Stimulated activated CD8-positive, alpha-beta memory T cell treated with anti-CD3 and anti-CD28 coated beads, Interleukin-4, amount 100 ng/mL, for 1 hour (primary cell): ENCODE measurements around the gene HSD17B8.
A peak's percentile ranks its signal among the peaks of the same experiment; 100 is the strongest.

Experiments used
- DNase-seq, 2 donors: peaks; one replicate each; pipeline ENCODE4 v3.0.0-alpha.2; 2020; ENCODE audit warnings: low read depth in 2 of 2, low spot score in 1 of 2

The HSD17B8 gene

DNA sequence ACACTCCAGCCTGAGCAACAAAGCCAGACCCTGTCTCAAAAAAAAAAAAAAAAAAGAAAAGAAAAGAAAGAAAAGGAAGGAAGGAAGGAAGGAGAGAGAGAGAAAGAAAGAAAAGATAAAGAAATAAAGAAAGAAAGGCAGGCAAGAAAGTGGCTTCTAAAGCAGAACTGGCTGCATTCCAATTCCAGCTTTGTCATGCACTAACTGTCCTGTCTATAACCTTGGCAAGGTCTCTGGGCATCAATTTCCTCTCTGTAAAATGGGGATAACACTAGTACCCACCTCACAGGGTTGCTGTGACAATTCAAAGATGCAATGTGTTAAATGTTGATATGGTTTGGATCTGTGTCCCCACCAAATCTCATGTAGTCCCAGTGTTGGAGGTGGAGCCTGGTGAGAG is 31.9 kb downstream of the HSD17B8 start:
- DNase-seq: no peak

DNA sequence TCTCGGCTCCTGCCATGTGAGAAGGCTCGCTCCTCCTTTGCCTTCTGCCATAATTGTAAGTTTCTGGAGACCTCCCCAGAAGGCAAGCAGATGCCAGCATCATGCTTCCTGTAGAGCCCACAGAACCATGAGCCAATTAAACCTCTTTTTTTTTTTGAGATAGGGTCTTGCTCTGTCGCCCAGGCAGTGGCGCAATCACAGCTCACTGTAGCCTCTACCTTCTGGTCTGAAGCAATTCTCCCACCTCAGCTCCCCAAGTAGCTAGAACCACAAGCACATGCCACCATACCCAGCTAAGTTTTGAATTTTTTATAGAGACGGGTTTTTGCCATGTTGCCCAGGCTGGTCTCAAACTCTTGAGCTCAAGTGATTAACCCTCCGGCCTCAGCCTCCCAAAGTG is 32.4 kb downstream of the HSD17B8 start:
- no peak for DNase-seq

DNA sequence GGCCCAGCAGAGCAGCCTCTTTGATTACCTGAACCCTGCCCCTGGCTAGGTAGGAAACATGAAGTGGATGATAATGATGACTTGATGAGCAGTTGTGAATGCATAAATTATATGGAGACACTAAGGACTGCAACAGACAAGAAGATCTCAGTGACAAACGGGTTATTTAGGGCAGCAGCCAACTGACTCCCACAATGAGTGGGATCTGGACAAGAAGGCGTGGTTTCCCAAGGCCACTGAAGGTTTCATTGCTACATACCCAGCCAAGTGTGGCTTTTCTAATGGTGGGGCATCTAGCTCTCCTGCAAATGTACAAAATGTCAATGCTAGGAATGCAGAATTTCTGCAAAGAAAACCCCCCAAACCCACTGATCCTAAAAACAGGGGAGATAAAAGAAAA is 33.3 kb downstream of the HSD17B8 start:
- DNase-seq: no peak

- no peak for DNase-seq
Observed at GRCh38 chr6:33241968-33242367, 37.5 kb downstream of the HSD17B8 start.

GRCh38 chr6:33243476-33243875 is 39.0 kb downstream of the HSD17B8 start:
- DNase-seq: no peak

DNA sequence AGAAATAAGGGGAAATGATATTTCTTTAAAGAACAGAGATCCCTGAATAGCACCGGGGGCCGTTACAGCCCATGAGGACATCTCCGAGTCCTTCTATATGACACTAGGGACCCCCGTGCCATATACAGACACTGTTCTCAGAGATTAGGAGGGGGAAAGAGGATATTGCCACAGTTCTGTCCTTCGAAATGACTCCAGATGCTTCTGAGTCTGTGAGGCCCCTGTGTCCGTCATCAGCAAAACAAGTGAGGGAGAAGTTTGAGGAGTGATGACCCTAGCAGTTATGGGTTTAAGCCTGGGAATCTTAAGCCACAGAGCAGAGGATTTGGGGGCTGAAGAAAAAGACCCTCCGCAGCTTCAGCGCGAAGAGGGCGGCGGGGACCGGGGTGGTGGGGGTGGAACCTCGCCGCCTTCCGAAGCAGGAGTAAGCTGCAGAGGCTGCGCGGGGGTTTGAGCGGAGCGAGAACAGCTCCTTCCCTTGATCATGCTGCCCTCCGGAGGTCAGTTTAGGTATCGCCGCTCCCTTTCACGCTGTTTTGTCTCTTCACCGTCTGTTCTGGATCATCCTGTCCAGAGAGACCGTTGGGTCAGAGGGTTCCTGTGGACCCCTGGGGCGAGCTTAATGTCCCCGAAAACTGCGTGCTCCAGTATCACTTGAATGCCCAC is 43.7 kb downstream of the HSD17B8 start:
- peak; percentile 86 to 88 for DNase-seq

GRCh38 chr6:33248643-33248931 is 44.1 kb downstream of the HSD17B8 start:
- DNase-seq: no peak

GRCh38 chr6:33248932-33249731 is 44.7 kb downstream of the HSD17B8 start:
- DNase-seq: peak; percentile 84 to 87

DNA sequence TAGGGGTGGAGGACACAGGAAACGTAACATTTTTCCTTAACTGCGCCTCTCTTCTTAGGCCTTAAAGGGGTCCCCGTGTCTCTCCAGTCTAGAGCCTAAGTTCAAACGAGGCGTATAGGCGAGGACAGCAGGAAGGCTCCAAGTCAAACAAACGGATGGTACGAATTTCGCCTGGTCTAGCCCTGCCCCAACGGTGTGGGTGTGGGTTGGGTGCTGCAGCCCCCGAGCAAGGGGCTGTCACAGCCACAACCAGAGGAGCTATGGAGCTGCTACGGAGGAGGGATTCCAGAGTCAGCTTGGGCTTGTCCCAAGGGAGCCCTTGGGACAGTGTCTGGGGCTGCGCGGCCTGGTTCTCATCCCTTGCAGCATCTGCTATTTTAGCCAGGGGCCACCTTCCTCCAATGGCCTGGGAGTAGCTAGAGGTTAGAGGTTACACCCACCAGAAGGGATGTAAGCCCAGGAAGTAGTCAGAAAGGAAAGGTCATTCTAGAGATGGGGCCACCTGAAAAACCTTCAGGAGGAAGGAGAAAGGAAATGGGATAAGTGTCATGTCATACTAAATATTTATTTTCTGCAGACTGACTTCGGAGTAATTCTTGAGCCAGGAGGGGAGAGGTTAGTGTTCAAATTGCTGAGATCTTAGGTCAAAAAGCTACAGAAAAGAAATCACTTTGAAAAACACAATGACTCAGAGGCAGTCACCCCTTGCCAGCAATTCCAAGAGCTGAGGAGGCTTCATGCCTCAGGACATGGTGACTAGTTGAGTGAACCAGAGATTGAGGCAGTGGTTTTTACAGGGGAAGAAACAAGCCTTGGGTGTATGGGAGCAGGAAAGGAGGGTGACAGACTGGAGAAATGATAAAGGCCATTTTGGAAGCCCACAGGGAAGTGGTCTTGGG is 45.5 kb downstream of the HSD17B8 start:
- no peak for DNase-seq

GRCh38 chr6:33250731-33251130 is 46.3 kb downstream of the HSD17B8 start:
- no peak for DNase-seq

- no peak for DNase-seq
Observed at GRCh38 chr6:33251395-33252012, 47.0 kb downstream of the HSD17B8 start.

- no peak for DNase-seq
Observed at GRCh38 chr6:33252759-33253158, 48.3 kb downstream of the HSD17B8 start.

- DNase-seq: no peak
Observed at GRCh38 chr6:33254591-33254990, 50.1 kb downstream of the HSD17B8 start.
